GM12892 (cell line): Measurements from ENCODE around the gene ACTRT3. TPM values are rescaled to one million over a fixed set of nuclear protein-coding genes. Genes with fewer than 3 reads are reported as not detected.
A peak's percentile ranks its signal among the peaks of the same experiment; 100 is the strongest.

Experiments used
- DNase-seq: peaks from one replicate; pipeline ENCODE4 v3.0.0; 2011; ENCODE audit not compliant: insufficient read length
- FAIRE-seq: peaks from 2 replicates; lab custom pipeline; 2011; peaks lifted over from hg19 to GRCh38; lab: Jason Lieb, UNC
- POLR2A ChIP-seq: IDR thresholded peaks from 2 replicates; pipeline ENCODE4 v1.6.1; 2011; ENCODE audit warnings: low read depth, low read length, control low read depth
- POLR2AphosphoS5 ChIP-seq: IDR thresholded peaks from 2 replicates; pipeline ENCODE4 v1.6.1; 2011; ENCODE audit warnings: low read depth, low read length, control low read depth
- TAF1 ChIP-seq: IDR thresholded peaks from 2 replicates; pipeline ENCODE4 v1.6.1; 2011; ENCODE audit warnings: low read depth, mild to moderate bottlenecking, control low read depth, low read length, borderline replicate concordance
- polyA plus RNA-seq: library from polyadenylated mRNA; unstranded; fragments of >200 nt; gene quantifications from one replicate; pipeline ENCODE4 v1.2.1, GENCODE V29; 2012; ENCODE audit warnings: missing spikeins, inconsistent platforms; ENCODE audit not compliant: missing spikeins

The ACTRT3 gene
- polyA plus RNA-seq, result 0.17 TPM

DNA sequence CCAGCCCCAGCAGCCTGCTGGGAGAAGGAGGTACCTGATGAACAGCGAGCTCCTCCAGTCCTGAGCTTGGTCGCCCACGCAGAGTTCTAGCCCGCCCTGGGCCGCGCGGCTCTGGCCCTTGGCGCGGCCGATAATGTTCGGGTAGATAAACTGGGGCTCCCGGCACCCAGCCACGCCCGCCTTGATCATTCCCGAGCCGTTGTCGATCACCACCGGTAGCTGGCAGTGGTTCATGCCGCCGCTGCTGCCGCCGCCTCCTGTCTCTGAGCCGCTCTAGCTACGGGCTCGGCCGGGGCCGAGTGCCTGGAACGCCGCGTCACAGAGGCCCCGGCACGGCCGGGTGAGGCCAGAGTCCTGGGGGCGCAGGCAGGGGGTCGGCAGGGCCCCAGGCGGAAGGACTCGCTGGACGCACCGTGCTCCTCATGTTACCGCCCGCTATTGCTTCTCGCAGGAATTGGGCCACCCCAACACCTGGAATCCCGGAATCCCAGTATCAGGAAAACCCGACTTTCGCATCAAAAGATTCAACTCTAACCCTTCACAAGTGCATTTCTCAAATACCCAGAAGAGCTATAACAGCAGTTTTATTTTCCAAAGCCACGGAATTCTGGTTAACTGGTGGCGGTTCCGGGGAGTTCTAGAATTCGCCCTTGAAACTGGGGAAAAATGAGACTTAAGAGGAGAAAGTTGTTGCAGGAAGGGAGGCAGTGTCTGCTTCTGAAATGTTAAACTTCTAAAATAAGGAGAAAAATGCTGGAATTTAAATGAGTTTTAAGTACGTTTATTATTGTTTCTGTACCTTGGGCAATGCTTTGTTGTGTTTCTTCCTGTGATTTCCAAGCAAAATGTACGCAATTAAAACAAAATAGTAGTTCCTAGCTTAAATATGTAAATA lies at the start of gene ACTRT3:
Gene ACTRT3, minus strand, starts transcription at position 275 of the 895 bp plus-strand sequence. Its CDS starts 41 bp downstream, at position 234.
- peak; percentile 52; the same call in 1 of the 2 replicates for TF ChIP-seq POLR2A
- no peak for TF ChIP-seq POLR2AphosphoS5
- FAIRE-seq, result peak; percentile 72
- DNase-seq, result peak; percentile 43

DNA sequence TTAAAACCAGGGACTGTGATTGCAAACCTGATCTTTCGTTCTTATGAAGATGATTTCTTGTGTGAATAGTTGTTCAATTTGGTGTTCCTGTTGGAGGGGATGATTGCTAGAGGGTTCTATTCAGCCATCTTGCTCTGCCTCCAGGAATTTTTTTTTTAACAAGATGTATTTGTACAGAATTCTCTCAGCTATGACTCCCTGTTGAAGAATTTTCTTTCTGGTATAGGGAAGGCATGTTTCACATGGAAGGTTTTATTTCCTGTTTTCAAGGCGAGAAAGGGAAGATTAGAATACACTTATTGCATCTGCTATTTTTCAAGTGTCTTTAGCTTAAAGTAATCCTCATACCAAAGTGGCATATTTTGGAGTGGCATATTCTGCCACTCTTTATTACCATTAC lies 49.0 kb upstream of the ACTRT3 start:
- TF ChIP-seq TAF1 (no peak), POLR2AphosphoS5 (no peak), POLR2A (no peak)
- no peak for DNase-seq
- no peak for FAIRE-seq

DNA sequence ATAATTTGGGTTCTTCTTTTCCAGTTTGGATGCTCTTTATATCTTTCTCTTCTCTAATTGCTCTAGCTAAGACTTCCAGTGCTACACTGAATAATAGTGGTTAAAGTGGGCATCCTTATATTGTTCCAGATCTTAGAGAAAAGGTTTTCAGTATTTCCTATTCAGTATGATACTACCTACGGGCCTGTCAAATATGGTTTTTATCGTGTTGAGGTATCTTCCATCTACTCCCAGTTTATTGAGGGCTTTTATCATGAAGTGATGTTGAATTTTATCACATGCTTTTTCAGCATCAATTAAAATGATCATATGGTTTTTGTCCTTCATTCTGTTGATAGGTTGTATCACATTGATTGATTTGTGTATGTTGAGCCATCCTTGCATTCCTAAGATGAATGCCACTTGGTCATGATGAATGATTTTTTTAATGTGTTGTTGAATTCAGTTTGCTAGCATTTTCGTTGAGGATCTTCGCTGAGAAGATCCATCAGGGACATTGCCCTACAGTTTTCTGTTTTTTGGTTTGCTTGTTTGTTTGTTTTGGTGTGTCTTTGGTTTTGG lies 46.3 kb upstream of the ACTRT3 start:
- DNase-seq (no peak), FAIRE-seq (peak; percentile 54)
- TF ChIP-seq POLR2A, result no peak
- no peak for TF ChIP-seq POLR2AphosphoS5

GRCh38 chr3:169813757-169814517 lies 44.6 kb upstream of the ACTRT3 start:
- TF ChIP-seq POLR2AphosphoS5 (peak; percentile 68), POLR2A (peak; percentile 76), TAF1 (peak; percentile 57; the same call in 1 of the 2 replicates)
- peak; percentile 99 for FAIRE-seq
- DNase-seq, result peak; percentile 29

GRCh38 chr3:169813278-169813677 lies 43.9 kb upstream of the ACTRT3 start:
- TF ChIP-seq TAF1 (no peak), POLR2A (no peak), POLR2AphosphoS5 (no peak)
- FAIRE-seq (no peak), DNase-seq (no peak)

DNA sequence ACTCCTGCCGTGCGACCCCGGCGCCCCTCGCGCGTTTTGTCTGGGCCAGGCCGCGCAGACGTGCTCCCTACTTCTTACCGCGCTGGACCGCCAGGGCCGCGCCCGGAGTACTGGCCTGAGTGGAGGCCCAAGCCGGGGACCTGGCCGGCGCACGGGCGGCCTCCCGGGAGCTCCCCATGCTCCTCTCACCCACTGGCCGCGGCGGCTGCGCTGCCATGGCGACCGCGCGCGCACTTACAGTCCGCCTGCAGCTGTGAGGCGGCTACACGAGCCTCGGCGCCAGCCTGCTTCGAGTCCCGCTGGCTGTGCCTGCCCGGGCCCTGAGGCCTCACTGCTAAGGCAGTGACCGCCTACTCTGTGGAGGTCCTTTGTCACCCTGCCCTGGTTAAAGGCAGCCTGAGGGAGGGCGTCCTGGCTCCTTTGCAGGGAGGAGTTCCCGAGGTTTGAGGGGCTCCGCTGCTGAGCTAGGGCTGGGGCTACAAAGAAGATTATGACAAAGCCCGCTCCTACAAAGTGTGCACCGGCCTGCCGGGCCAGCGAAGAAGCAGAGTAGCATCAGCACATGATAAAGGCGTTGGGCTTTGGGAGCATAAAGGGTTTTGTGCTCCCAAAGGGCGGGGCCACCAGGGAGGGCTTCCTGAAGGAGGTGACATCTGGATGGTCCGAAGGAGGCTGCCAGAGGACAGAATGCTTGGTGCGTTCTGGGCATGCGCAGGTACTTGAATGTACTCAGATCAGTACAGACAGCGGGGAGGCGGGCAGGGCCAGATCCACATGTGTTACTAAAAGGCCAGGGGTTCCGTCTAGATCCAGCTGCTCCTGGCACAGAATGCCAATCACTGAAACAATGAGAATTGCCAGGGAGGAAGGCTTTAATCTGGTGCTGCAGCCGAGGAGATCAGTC lies 43.2 kb upstream of the ACTRT3 start, which contains the start of the genes LRRC34 and LRRIQ4:
Gene LRRC34, minus strand, starts transcription at position 573 of the 904 bp plus-strand sequence. Its CDS starts 356 bp downstream, at position 217.
Gene LRRIQ4, plus strand, starts transcription at position 539 of the 904 bp plus-strand sequence. CDS start 9,052 bp downstream, outside the sequence.
- TF ChIP-seq POLR2AphosphoS5 (0 out of 2 replicates have a peak, but pooled peaks have one; percentile 43), POLR2A (peak; percentile 36; the same call in 1 of the 2 replicates), TAF1 (no peak)
- DNase-seq, result peak; percentile 56
- no peak for FAIRE-seq

DNA sequence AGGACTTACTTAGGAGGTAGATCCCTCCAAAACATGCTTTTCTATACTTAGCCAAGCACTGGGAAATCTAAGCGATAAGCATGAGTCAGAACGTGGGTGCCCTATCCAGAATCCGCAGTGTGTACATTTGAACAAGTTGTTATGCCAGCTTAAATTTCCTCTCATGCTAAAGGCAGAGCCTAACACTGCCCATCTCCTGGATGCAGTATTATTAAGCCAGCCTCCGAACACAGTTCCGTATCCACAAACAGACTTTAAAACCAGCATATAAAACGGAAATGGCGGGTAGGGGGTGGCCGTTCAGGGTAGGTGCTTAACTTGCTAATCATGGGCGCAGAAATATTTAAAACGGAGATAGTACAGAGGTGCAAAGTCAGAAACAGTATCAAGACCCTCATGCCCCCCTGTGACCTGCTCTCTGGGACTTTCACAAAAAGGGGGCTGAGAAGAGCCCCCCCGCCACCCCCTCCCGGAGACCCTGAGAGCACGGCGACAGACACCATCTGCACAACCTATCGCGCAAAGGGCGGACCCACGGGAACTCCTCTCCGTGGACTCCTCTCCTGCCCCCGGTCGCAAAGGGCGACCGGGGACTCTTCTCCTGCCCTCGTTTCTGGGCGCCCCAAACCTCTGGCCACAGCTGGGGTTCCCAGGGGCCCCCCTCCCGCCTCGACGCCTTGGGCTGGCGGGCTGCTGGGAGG lies 42.4 kb upstream of the ACTRT3 start:
- DNase-seq, result peak; percentile 25
- TF ChIP-seq POLR2AphosphoS5 (no peak), POLR2A (no peak), TAF1 (no peak)

GRCh38 chr3:169809230-169809795 lies 40.0 kb upstream of the ACTRT3 start:
- TF ChIP-seq POLR2A (no peak), TAF1 (no peak), POLR2AphosphoS5 (no peak)
- no peak for FAIRE-seq
- no peak for DNase-seq

More for the DNA sequence above, 42.4 kb upstream of the ACTRT3 start:
- FAIRE-seq, result peak; percentile 44

GRCh38 chr3:169804681-169805080 lies 35.3 kb upstream of the ACTRT3 start:
- no peak for DNase-seq
- FAIRE-seq, result no peak
- TF ChIP-seq POLR2AphosphoS5, result no peak
- TF ChIP-seq POLR2A, result no peak
- TF ChIP-seq TAF1, result no peak
